GM23338 (cell line): ENCODE results near the gene LDLRAD3.

ENCODE experiments used
- CREB1 ChIP-seq: fragments of 250-450 bp; sonication (Bioruptor Pico); IDR thresholded peaks from 2 replicates; pipeline ENCODE4 v1.5.0; 2020; ENCODE audit warnings: low read depth, mild to moderate bottlenecking, moderate library complexity
- EZH2 ChIP-seq: fragments of 200-600 bp; sonication (generic); IDR thresholded peaks from one replicate; pipeline ENCODE4 v1.8.0; 2017; ENCODE audit warnings: antibody characterized with exemption, mild to moderate bottlenecking, low read depth; ENCODE audit not compliant: unreplicated experiment
- EZH2phosphoT487 ChIP-seq: fragments of 200-600 bp; sonication (generic); IDR thresholded peaks from one replicate; pipeline ENCODE4 v1.8.1; 2018; ENCODE audit warnings: antibody characterized with exemption; ENCODE audit not compliant: unreplicated experiment
- NANOG ChIP-seq: IDR thresholded peaks from 2 replicates; pipeline ENCODE4 v1.6.1; 2016; ENCODE audit warnings: antibody characterized with exemption, borderline replicate concordance
- POLR2AphosphoS5 ChIP-seq: IDR thresholded peaks from 2 replicates; pipeline ENCODE4 v1.6.1; 2016; ENCODE audit warnings: antibody characterized with exemption, low read depth
- STAT1 ChIP-seq: IDR thresholded peaks from one replicate; pipeline ENCODE4 v1.6.1; 2016; ENCODE audit warnings: antibody characterized with exemption; ENCODE audit not compliant: unreplicated experiment
- ZNF114 ChIP-seq: fragments of 250-450 bp; sonication (Bioruptor Pico); IDR thresholded peaks from 2 replicates; pipeline ENCODE4 v1.5.0; 2020; ENCODE audit warnings: mild to moderate bottlenecking, moderate library complexity
- TF ChIP-seq, protein P1 (sequence below), 2 experiments: fragments of 200-600 bp in 1 of 2; sonication (generic) in 1 of 2; conservative IDR thresholded peaks; 2 replicates each; pipeline versions ENCODE4 v1.5.1 to v1.6.1; 2016 to 2017; ENCODE audit warnings: antibody characterized with exemption in 2 of 2, low read depth in 2 of 2, mild to moderate bottlenecking in 2 of 2, moderate library complexity in 1 of 2
- TF ChIP-seq, protein P2 (sequence below): IDR thresholded peaks from one replicate; pipeline ENCODE4 v1.6.1; 2018; ENCODE audit warnings: antibody characterized with exemption; ENCODE audit not compliant: unreplicated experiment

DNA sequence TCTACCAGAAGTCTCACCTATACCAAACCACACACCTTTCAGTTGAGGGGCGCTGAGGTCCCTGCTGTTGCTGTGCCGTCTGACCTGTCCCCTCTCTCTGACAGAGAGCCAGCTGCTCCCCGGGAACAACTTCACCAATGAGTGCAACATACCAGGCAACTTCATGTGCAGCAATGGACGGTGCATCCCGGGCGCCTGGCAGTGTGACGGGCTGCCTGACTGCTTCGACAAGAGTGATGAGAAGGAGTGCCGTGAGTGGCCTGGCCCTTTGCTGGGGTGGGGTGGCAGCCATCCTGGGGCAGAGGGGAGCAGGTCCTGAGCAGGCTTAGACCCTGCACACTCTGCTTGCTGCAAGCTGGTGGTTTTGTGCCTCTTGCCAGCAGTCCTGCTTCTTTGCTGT is 92.1 kb downstream of the LDLRAD3 start:
- TF ChIP-seq, protein P1, sequence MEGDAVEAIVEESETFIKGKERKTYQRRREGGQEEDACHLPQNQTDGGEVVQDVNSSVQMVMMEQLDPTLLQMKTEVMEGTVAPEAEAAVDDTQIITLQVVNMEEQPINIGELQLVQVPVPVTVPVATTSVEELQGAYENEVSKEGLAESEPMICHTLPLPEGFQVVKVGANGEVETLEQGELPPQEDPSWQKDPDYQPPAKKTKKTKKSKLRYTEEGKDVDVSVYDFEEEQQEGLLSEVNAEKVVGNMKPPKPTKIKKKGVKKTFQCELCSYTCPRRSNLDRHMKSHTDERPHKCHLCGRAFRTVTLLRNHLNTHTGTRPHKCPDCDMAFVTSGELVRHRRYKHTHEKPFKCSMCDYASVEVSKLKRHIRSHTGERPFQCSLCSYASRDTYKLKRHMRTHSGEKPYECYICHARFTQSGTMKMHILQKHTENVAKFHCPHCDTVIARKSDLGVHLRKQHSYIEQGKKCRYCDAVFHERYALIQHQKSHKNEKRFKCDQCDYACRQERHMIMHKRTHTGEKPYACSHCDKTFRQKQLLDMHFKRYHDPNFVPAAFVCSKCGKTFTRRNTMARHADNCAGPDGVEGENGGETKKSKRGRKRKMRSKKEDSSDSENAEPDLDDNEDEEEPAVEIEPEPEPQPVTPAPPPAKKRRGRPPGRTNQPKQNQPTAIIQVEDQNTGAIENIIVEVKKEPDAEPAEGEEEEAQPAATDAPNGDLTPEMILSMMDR (conservative IDR thresholded peaks at IDR 0.05; ENCODE audit: low read depth in 2 of 2) = no peak
- TF ChIP-seq EZH2 (no peak), POLR2AphosphoS5 (no peak), EZH2phosphoT487 (no peak), NANOG (no peak), CREB1 (CRISPR knock-in tag) (no peak), STAT1 (no peak), ZNF114 (CRISPR knock-in tag) (no peak)
- TF ChIP-seq, protein P2, sequence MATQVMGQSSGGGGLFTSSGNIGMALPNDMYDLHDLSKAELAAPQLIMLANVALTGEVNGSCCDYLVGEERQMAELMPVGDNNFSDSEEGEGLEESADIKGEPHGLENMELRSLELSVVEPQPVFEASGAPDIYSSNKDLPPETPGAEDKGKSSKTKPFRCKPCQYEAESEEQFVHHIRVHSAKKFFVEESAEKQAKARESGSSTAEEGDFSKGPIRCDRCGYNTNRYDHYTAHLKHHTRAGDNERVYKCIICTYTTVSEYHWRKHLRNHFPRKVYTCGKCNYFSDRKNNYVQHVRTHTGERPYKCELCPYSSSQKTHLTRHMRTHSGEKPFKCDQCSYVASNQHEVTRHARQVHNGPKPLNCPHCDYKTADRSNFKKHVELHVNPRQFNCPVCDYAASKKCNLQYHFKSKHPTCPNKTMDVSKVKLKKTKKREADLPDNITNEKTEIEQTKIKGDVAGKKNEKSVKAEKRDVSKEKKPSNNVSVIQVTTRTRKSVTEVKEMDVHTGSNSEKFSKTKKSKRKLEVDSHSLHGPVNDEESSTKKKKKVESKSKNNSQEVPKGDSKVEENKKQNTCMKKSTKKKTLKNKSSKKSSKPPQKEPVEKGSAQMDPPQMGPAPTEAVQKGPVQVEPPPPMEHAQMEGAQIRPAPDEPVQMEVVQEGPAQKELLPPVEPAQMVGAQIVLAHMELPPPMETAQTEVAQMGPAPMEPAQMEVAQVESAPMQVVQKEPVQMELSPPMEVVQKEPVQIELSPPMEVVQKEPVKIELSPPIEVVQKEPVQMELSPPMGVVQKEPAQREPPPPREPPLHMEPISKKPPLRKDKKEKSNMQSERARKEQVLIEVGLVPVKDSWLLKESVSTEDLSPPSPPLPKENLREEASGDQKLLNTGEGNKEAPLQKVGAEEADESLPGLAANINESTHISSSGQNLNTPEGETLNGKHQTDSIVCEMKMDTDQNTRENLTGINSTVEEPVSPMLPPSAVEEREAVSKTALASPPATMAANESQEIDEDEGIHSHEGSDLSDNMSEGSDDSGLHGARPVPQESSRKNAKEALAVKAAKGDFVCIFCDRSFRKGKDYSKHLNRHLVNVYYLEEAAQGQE = no peak
